IMR-90 (cell line): ENCODE measurements around the gene TTLL11. TPM values are rescaled to one million over a fixed set of nuclear protein-coding genes. Genes with fewer than 3 reads are reported as not detected.
A peak's percentile ranks its signal among the peaks of the same experiment; 100 is the strongest.

Experiments
- ATAC-seq: fragments of 200-7000 bp; cut with Tn5 transposase; 2 replicates; pipeline ENCODE4 v1.9.1; 2020; ENCODE audit warnings: low read depth, mild to moderate bottlenecking, moderate library complexity
- BruUV-seq: library from RNA; stranded (reverse); fragments of 400-500 nt; replicated peaks from 2 replicates; lab custom pipeline; 2021; lab: Mats Ljungman, UMichigan
- CTCF ChIA-PET: fragments of 300-600 bp; formaldehyde crosslinking; extraction: SDS; loops from one replicate; lab custom pipeline; 2021; ENCODE audit warnings: antibody characterized with exemption; lab: Yijun Ruan, JAX
- POLR2A ChIA-PET: fragments of 300-600 bp; sonication (Branson Sonifier 250); formaldehyde crosslinking; loops from one replicate; lab custom pipeline; 2022; ENCODE audit warnings: antibody characterized with exemption; ENCODE audit not compliant: unreplicated experiment; lab: Charles Lee
- DNase-seq: peaks from one replicate; pipeline ENCODE4 v3.0.0; 2013
- H2AFZ ChIP-seq: replicated peaks from 2 replicates; pipeline ENCODE3; 2013; ENCODE audit warnings: low read length, mild to moderate bottlenecking; ENCODE audit not compliant: poor library complexity
- H2AK5ac ChIP-seq: 2 replicates; pipeline ENCODE4 v1.6.1; 2013; ENCODE audit warnings: low read depth, low read length, inconsistent platforms
- H2AK9ac ChIP-seq: replicated peaks from 2 replicates; pipeline ENCODE3; 2013; ENCODE audit warnings: mild to moderate bottlenecking, low read depth, low read length, moderate library complexity; ENCODE audit not compliant: poor library complexity
- H2BK120ac ChIP-seq: 2 replicates; pipeline ENCODE4 v1.6.1; 2013; ENCODE audit warnings: low read depth, low read length, inconsistent platforms
- H2BK15ac ChIP-seq: 3 replicates; pipeline ENCODE4 v1.6.1; 2013; ENCODE audit warnings: low read depth, low read length, inconsistent platforms
- H2BK20ac ChIP-seq: 2 replicates; pipeline ENCODE4 v1.6.1; 2013; ENCODE audit warnings: low read depth, mild to moderate bottlenecking, inconsistent platforms, low read length, moderate library complexity
- H2BK5ac ChIP-seq: 2 replicates; pipeline ENCODE4 v1.6.1; 2013; ENCODE audit warnings: mild to moderate bottlenecking, low read depth, low read length, inconsistent platforms; ENCODE audit not compliant: poor library complexity, severe bottlenecking
- H3K14ac ChIP-seq: replicated peaks from 2 replicates; pipeline ENCODE4 v1.6.1; 2013; ENCODE audit warnings: low read depth, low read length, inconsistent platforms
- H3K18ac ChIP-seq: 2 replicates; pipeline ENCODE4 v1.6.1; 2013; ENCODE audit warnings: low read depth, low read length, control low read depth
- H3K23ac ChIP-seq: 2 replicates; pipeline ENCODE4 v1.6.1; 2013; ENCODE audit warnings: low read depth, low read length, inconsistent platforms
- H3K27ac ChIP-seq: 2 replicates; pipeline ENCODE4 v1.5.1; 2013; ENCODE audit warnings: mild to moderate bottlenecking, control low read depth, low read length; ENCODE audit not compliant: insufficient read depth
- H3K27me3 ChIP-seq: 2 replicates; pipeline ENCODE4 v1.6.1; 2013; ENCODE audit warnings: low read length; ENCODE audit not compliant: control insufficient read depth, insufficient read depth
- H3K36me3 ChIP-seq: 2 replicates; pipeline ENCODE4 v1.6.1; 2013; ENCODE audit warnings: low read length, mixed read lengths; ENCODE audit not compliant: control insufficient read depth, insufficient read depth
- H3K4ac ChIP-seq: 2 replicates; pipeline ENCODE4 v1.6.1; 2013; ENCODE audit warnings: low read depth, low read length, inconsistent platforms
- H3K4me1 ChIP-seq: 2 replicates; pipeline ENCODE4 v1.6.1; 2013; ENCODE audit warnings: low read length, mixed read lengths; ENCODE audit not compliant: control insufficient read depth, insufficient read depth
- H3K4me2 ChIP-seq: 2 replicates; pipeline ENCODE4 v1.6.1; 2013; ENCODE audit warnings: low read depth, mild to moderate bottlenecking, control low read depth, low read length, moderate library complexity
- H3K4me3 ChIP-seq: 2 replicates; pipeline ENCODE4 v1.5.1; 2013; ENCODE audit warnings: low read depth, mild to moderate bottlenecking, control low read depth, low read length, moderate library complexity; ENCODE audit not compliant: insufficient read depth
- H3K56ac ChIP-seq: 2 replicates; pipeline ENCODE4 v1.6.1; 2013; ENCODE audit warnings: low read length, inconsistent platforms; ENCODE audit not compliant: insufficient read depth; ENCODE audit errors: extremely low read depth
- H3K79me1 ChIP-seq, 2 experiments: 2 replicates each; pipeline ENCODE4 v1.6.1; 2013; ENCODE audit warnings: low read length in 2 of 2, inconsistent platforms in 1 of 2, low read depth in 1 of 2
- H3K9ac ChIP-seq: 2 replicates; pipeline ENCODE4 v1.6.1; 2013; ENCODE audit warnings: low read depth, low read length, control low read depth
- H3K9me1 ChIP-seq: 2 replicates; pipeline ENCODE4 v1.6.1; 2013; ENCODE audit warnings: low read length, inconsistent platforms; ENCODE audit not compliant: insufficient read depth
- H3K9me3 ChIP-seq: 2 replicates; pipeline ENCODE4 v1.6.1; 2013; ENCODE audit warnings: low read length; ENCODE audit not compliant: control insufficient read depth, insufficient read depth
- H4K20me1 ChIP-seq: 2 replicates; pipeline ENCODE4 v1.6.1; 2013; ENCODE audit warnings: low read length, inconsistent platforms; ENCODE audit not compliant: insufficient read depth
- H4K5ac ChIP-seq: 2 replicates; pipeline ENCODE4 v1.6.1; 2013; ENCODE audit warnings: mild to moderate bottlenecking, low read depth, low read length, control low read depth
- H4K8ac ChIP-seq, 2 experiments: 2 replicates each; pipeline ENCODE4 v1.6.1; 2013; ENCODE audit warnings: low read depth in 2 of 2, low read length in 2 of 2, control low read depth in 1 of 2, inconsistent platforms in 1 of 2
- H4K91ac ChIP-seq: 2 replicates; pipeline ENCODE4 v1.6.1; 2013; ENCODE audit warnings: low read depth, low read length, inconsistent platforms; ENCODE audit not compliant: insufficient read depth
- CEBPB ChIP-seq: IDR thresholded peaks from 2 replicates; pipeline ENCODE4 v1.6.1; 2012; ENCODE audit warnings: low read depth, low read length, improper control_type of control experiment
- FOS ChIP-seq: fragments of 150-350 bp; IDR thresholded peaks from 2 replicates; pipeline ENCODE4 v1.6.1; 2016; ENCODE audit warnings: low read depth, low read length
- POLR2A ChIP-seq: IDR thresholded peaks from 2 replicates; pipeline ENCODE4 v1.6.1; 2012; ENCODE audit warnings: mild to moderate bottlenecking, low read depth, low read length
- WGBS, 2 experiments: methylation state at CpG; one replicate each; pipeline versions ENCODE4 v1.1.5 to v1.1.7; 2013; ENCODE audit warnings: missing lambda C conversion rate in 2 of 2; ENCODE audit not compliant: insufficient read length in 1 of 2; ENCODE audit errors: extremely low coverage in 2 of 2; 5-methylcytosine and 5-hydroxymethylcytosine counted together
- dilution Hi-C: fragments of 300-500 bp; cut with HindIII; formaldehyde crosslinking; loops from one replicate; pipeline ENCODE4 v1.14.3; 2018; ENCODE audit warnings: low sequenced_read_pairs; ENCODE audit not compliant: unreplicated experiment
- in situ Hi-C: fragments of 300-500 bp; cut with MboI; formaldehyde crosslinking; loops from 3 replicates; pipeline ENCODE4 v1.14.3; 2019; ENCODE audit warnings: low sequenced_read_pairs, inconsistent platforms, mixed read lengths
- intact Hi-C: fragments of 100-400 bp; cut with micrococcal nuclease; formaldehyde crosslinking; loops from 2 replicates; pipeline ENCODE4 v1.10.0; 2022
- polyA plus RNA-seq, 3 experiments: library from polyadenylated mRNA; depleted of rRNA; stranded (reverse); fragments of >200 nt; gene quantifications; 2 replicates each; pipeline ENCODE4 v1.2.3, GENCODE V29; 2012; ENCODE audit warnings: low replicate concordance in 1 of 3
- total RNA-seq: library from RNA; depleted of rRNA; stranded (reverse); fragments of >200 nt; gene quantifications from 2 replicates; pipeline ENCODE4 v1.2.3, GENCODE V29; 2012

TTLL11 gene
- total and polyA plus RNA-seq, 2 of the 4 experiments (the other 2 are of a cell fraction) = 2.0 to 4.6 TPM

GRCh38 chr9:121880343-121880898 lies 212.7 kb downstream of the TTLL11 start:
- Histone ChIP-seq H3K4me1 (peaks cover 9% of the 10 kb centered on the region), H3K4me2 (no peak overlapping the region), H3K79me1 (no peaks in the 10 kb centered on the region), H4K20me1 (peaks cover 3% of the 10 kb centered on the region; the same call in 1 of the 2 replicates), H2BK15ac (no peak overlapping the region), H3K4me3 (no peak overlapping the region), H2BK120ac (no peak overlapping the region), H3K9me3 (no peaks in the 10 kb centered on the region), H2AFZ (no peak overlapping the region), H4K5ac (no peak overlapping the region), H2BK20ac (no peak overlapping the region), H3K18ac (no peak overlapping the region), H3K36me3 (no peaks in the 10 kb centered on the region), H3K14ac (no peak overlapping the region), H4K91ac (no peak overlapping the region), H3K27ac (no peak overlapping the region), H3K9ac (no peak overlapping the region), H3K56ac (no peak overlapping the region), H4K8ac (no peak overlapping the region), H2AK9ac (no peak overlapping the region), H3K4ac (no peak overlapping the region), H2AK5ac (no peak overlapping the region), H3K9me1 (peaks cover 18% of the 10 kb centered on the region), H3K27me3 (peaks cover 7% of the 10 kb centered on the region; the same call in 1 of the 2 replicates), H2BK5ac (no peak overlapping the region), H3K23ac (no peak overlapping the region)
- dilution Hi-C loops (no loop called here), in situ Hi-C loops (no loop called here), intact Hi-C loops (no loop called here)
- ChIA-PET CTCF (no interaction called here), POLR2A (no interaction called here)
- ATAC-seq = no peak
- DNase-seq = no peak
- peak; percentile 74 for TF ChIP-seq CEBPB
- no peak for TF ChIP-seq POLR2A
- no peak for TF ChIP-seq FOS
- no TSS peak for BruUV-seq
- 94% methylated on average over 3 of the region's 8 CpGs; no CpG with 5 or more reads in 1 of the 2 experiments for WGBS, 2 experiments
